Loucy (cell line): Measurements from ENCODE around the gene REXO2.

Experiments
- CTCF ChIP-seq: fragments of 200-600 bp; sonication (generic); conservative IDR thresholded peaks from 2 replicates; pipeline ENCODE4 v1.5.1; 2014; ENCODE audit warnings: mild to moderate bottlenecking, antibody characterized with exemption, low read length
- EZH2phosphoT487 ChIP-seq: fragments of 200-600 bp; IDR thresholded peaks from 2 replicates; pipeline ENCODE4 v1.6.1; 2018; ENCODE audit warnings: antibody characterized with exemption, mild to moderate bottlenecking, moderate library complexity, borderline replicate concordance

GRCh38 chr11:114472661-114473060 lies 33.4 kb downstream of the REXO2 start:
- no peak for TF ChIP-seq CTCF
- no peak for TF ChIP-seq EZH2phosphoT487
